GM18873 (cell line): Measurements from ENCODE around the gene MTCL1.

Source experiments
- ATAC-seq: cut with Tn5 transposase; IDR thresholded peaks from one replicate; pipeline ENCODE4 v1.9.1; 2021; ENCODE audit warnings: mild to moderate bottlenecking, moderate library complexity, moderate number of reproducible peaks; ENCODE audit not compliant: unreplicated experiment, low FRiP score

MTCL1 gene

GRCh38 chr18:8805552-8805951 is 100.2 kb downstream of the MTCL1 start:
- ATAC-seq = no peak

GRCh38 chr18:8806100-8806797 is 100.9 kb downstream of the MTCL1 start:
- ATAC-seq = no peak

- ATAC-seq = no peak
Observed at GRCh38 chr18:8806798-8807487, 101.6 kb downstream of the MTCL1 start.

- ATAC-seq = no peak
Observed at GRCh38 chr18:8807488-8807805, 102.1 kb downstream of the MTCL1 start.

GRCh38 chr18:8808001-8808400 is 102.6 kb downstream of the MTCL1 start:
- no peak for ATAC-seq

- ATAC-seq = no peak
Observed at GRCh38 chr18:8809514-8809913, 104.2 kb downstream of the MTCL1 start.

GRCh38 chr18:8810157-8810556 is 104.8 kb downstream of the MTCL1 start:
- ATAC-seq = no peak

- no peak for ATAC-seq
Observed at GRCh38 chr18:8811115-8811514, 105.8 kb downstream of the MTCL1 start.

- ATAC-seq = no peak
Observed at GRCh38 chr18:8812631-8813030, 107.3 kb downstream of the MTCL1 start.

GRCh38 chr18:8813611-8814010 is 108.3 kb downstream of the MTCL1 start:
- ATAC-seq = no peak

- no peak for ATAC-seq
Observed at GRCh38 chr18:8814206-8814605, 108.8 kb downstream of the MTCL1 start.

GRCh38 chr18:8816220-8816619 is 110.9 kb downstream of the MTCL1 start:
- ATAC-seq = no peak

GRCh38 chr18:8816816-8817215 is 111.5 kb downstream of the MTCL1 start:
- ATAC-seq = no peak

GRCh38 chr18:8818982-8819381 is 113.6 kb downstream of the MTCL1 start:
- ATAC-seq = no peak

GRCh38 chr18:8820396-8821082 is 115.2 kb downstream of the MTCL1 start:
- ATAC-seq = no peak

- no peak for ATAC-seq
Observed at GRCh38 chr18:8821083-8821465, 115.7 kb downstream of the MTCL1 start.

GRCh38 chr18:8821531-8821930 is 116.2 kb downstream of the MTCL1 start:
- ATAC-seq = no peak

GRCh38 chr18:8822643-8823042 is 117.3 kb downstream of the MTCL1 start:
- ATAC-seq = no peak

- no peak for ATAC-seq
Observed at GRCh38 chr18:8823530-8823929, 118.2 kb downstream of the MTCL1 start.

GRCh38 chr18:8824846-8825245 is 119.5 kb downstream of the MTCL1 start:
- no peak for ATAC-seq

- no peak for ATAC-seq
Observed at GRCh38 chr18:8825273-8825672, 119.9 kb downstream of the MTCL1 start.
